ENCODE results near the gene MXD4.
"Not testable (repeated sequence)": the region's sequence is repeated elsewhere in the genome, so short reads cannot be mapped to it uniquely, and the experiment has no call there.

The MXD4 gene

GRCh38 chr4:2275044-2275397, 13.1 kb upstream of the MXD4 start:
- not testable (repeated sequence) for DNase-seq (ENCODE audit: low spot score)

GRCh38 chr4:2274320-2275043, 12.6 kb upstream of the MXD4 start:
- no peak for DNase-seq (ENCODE audit: low spot score)

- no peak for DNase-seq (ENCODE audit: low spot score)
These were observed 11.9 kb upstream of the MXD4 start for GRCh38 chr4:2273657-2274319.

- DNase-seq (ENCODE audit: low spot score), result no peak
These were observed 11.3 kb upstream of the MXD4 start for GRCh38 chr4:2273221-2273620.

GRCh38 chr4:2272828-2273120, 10.9 kb upstream of the MXD4 start:
- no peak for DNase-seq (ENCODE audit: low spot score)

DNA sequence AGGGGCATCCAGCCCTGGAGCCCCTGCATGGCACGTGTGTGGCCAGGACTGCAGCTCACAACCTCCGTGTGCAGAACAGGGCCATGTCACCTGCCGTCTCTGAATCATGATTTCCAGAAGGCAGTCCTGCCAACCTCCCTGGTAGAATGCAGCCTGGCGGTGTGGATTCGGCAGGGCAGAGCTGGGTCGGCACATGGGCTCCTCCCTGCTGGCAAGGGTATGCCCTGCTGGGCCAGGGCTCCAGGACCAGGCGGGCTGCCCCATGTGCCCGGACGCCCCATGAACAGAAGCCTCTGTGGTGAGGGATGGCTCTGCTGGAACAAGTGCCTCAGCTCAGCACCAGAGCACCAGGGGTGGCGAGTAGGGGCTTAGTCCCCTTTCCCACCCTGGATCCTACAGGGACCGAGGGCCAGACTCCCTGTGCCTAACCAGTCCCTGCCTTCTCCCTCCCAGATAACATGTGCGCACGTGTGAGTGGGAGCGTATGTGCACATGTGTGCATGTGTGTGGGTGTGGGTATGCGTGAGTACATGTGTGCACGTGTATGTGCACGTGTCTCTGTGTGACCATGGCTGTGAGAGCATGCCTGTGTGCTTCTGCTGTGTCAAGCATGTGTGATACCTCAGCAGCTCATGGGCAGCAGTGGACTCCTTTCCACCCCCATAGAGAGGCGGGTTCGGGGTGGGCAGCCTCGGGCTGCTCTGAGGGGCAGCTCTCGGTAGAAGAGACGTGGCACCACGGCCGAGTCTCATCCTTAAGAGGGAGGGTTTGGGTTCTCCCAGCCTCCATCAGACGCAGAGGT, 10.3 kb upstream of the MXD4 start:
- no peak for DNase-seq (ENCODE audit: low spot score)

GRCh38 chr4:2271279-2272025, 9.5 kb upstream of the MXD4 start:
- DNase-seq (ENCODE audit: low spot score), result no peak

GRCh38 chr4:2270341-2271165, 8.6 kb upstream of the MXD4 start:
- DNase-seq (ENCODE audit: low spot score), result no peak

GRCh38 chr4:2269618-2270163, 7.8 kb upstream of the MXD4 start:
- DNase-seq (ENCODE audit: low spot score), result no peak

DNA sequence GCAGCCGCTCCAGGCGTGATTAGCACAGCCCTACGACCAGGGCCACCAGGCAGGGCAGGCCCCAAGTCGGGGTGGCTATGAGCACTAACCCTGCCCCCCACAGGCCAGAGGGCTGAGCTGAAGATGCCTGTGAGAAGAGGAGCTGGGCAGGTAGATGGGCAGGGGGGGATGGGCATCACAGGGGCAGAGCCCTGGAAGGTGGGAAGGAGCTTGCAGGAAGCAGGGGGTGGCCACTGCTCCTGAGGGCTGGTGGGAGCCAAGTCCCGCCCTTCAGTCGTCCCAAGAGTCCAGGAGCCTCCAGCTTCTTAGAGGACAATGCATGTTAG, 7.3 kb upstream of the MXD4 start:
- no peak for DNase-seq (ENCODE audit: low spot score)

- DNase-seq (ENCODE audit: low spot score), result no peak
These were observed 6.7 kb upstream of the MXD4 start for GRCh38 chr4:2268357-2269205.

- DNase-seq (ENCODE audit: low spot score), result no peak
These were observed 5.9 kb upstream of the MXD4 start for GRCh38 chr4:2267841-2268240.

DNA sequence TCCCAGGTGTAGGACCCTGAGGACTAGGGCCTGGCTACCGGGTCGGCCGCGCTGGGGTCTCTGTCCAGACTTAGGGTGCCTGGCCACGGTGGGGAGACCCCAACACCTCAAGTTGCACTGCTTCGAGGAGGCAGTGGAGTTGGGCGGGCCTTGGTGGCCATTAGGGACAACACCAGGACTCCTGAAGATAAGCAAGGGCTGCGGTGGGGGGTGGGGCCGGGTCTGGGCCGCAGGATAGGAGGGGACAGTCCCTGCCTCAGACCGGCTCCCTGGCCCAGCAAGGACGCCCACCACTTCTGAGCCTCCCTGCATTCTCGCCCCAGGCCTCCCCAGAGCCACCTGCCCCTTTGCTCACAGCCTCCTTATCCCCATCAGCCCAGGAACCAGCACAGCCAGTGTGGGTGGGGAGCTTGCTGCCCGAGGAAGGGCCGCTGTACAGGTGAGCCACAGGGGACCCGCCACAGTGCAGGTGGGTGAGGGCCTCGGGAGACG, 5.5 kb upstream of the MXD4 start:
- no peak for DNase-seq (ENCODE audit: low spot score)

DNA sequence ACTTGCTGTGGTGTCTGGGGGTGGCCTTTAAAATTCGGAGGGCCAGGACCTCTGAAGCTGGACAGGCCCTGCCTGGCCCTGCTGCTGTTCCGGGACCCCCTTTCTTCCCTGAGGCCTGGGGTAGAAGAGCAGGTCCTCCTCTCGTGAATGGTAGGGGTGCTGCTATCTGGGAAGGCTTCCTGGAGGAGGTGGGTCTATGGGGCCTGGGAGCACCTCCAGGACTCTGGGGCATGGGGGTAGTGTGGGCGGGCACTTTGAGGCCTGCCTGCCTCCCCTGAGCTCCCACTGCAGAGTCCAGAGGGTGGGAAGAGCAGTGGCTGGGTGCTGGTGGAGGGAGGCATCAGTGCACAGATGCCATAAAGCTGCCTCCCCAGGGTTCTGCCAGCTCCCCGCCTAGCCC, 4.9 kb upstream of the MXD4 start:
- DNase-seq (ENCODE audit: low spot score), result no peak

GRCh38 chr4:2266181-2266580, 4.3 kb upstream of the MXD4 start:
- DNase-seq (ENCODE audit: low spot score), result peak; percentile 43

GRCh38 chr4:2265113-2266110, 3.5 kb upstream of the MXD4 start:
- no peak for DNase-seq (ENCODE audit: low spot score)

GRCh38 chr4:2264481-2265041, 2.7 kb upstream of the MXD4 start:
- DNase-seq (ENCODE audit: low spot score), result no peak

DNA sequence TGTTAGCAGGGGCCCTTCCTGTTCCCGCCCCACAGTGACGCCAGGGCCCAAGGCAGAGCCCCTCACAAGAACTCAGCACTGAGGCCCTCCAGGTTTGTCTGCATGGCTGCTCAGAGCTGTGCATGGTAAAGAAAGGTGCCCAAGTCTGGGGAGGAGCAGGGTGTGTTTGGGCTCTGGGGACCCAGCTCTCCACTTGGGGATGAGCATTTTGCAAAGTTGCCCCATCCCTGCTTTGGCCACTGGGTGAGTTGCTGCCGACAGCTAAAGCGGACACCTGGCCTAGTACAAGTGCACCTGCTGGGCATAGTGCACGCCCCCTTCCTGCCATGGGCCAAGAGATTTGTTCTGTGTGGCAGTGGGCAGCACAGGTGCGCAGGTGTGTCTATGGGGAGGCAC, 2.0 kb upstream of the MXD4 start:
- no peak for DNase-seq (ENCODE audit: low spot score)

DNA sequence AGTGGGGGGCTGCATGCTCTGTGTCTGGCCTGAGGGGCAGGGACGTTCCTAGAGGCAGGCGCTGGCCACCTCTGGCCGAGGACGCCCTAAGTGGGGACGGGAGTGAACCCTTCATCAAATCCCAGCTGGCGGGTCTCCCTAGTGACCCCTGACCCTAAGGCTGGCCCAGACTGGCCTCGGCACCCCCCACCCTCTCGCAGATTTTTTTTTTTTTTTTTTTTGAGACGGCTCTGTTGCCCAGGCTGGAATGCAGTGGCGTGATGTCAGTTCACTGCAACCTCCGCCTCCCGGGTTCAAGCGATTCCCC, 988 bp upstream of the MXD4 start:
- DNase-seq (ENCODE audit: low spot score), result no peak

Data from putamen (tissue), 1 donor.